ENCODE measurements around the gene SRM. TPM values are rescaled to one million over a fixed set of nuclear protein-coding genes. Genes with fewer than 3 reads are reported as not detected.
"Not testable (repeated sequence)": the region's sequence is repeated elsewhere in the genome, so short reads cannot be mapped to it uniquely, and the experiment has no call there.

The SRM gene
- total RNA-seq, 1 experiment from 2014 or later = 150 TPM

DNA sequence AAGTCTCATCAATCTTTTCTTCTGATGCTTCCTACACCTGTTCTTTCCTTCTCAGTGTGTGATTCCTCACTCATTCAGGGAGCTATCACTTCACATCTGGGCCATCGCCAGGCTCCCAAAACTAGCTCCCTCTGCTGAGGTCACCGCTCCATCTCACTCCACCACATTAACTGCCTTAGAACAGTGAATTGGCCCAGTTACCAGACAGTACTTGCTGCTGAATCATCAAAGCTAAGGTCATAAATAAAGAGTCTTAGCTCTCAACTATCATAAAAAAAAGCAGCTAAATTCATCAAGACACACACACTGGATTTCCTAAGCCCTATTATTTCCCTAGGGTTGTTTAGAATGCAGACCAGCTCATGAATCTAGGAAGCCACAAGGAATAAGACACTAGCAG is 18.8 kb upstream of the SRM start (continued):
- TF ChIP-seq FOSL1 (IDR thresholded peaks at IDR 0.05; ENCODE audit: low read depth) = no peak
- TF ChIP-seq JUND (IDR thresholded peaks at IDR 0.05) = no peak
- TF ChIP-seq ZFX (IDR thresholded peaks at IDR 0.05) = no peak

DNA sequence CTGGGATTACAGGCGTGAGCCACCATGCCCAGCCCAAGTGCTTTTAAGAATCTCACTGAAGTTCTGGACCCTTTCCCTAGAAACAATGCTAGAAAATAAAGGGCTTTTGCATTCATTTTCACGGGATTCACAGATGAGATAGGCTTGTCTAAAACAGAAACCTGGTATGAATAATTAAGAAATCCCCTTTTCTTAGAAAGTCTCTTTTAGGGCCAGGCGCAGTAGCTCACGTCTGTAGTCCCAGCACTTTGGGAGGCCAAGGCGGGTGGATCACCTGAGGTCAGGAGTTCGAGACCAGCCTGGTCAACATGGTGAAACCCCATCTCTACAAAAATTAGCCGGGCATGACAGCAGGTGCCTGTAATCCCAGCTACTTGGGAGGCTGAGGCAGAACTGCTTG is 13.6 kb upstream of the SRM start:
- H3K4me2 ChIP-seq (ENCODE audit: low read length); H3K27ac ChIP-seq (ENCODE audit: low read depth, low read length); H2AFZ ChIP-seq (ENCODE audit: low read depth, low read length, poor library complexity, severe bottlenecking); H3K4me3 ChIP-seq (replicated peaks in 1 of 2; ENCODE audit: low read depth in 1 of 2, low read length in 2 of 2); H3K9ac ChIP-seq (ENCODE audit: low read length); H4K20me1 ChIP-seq (ENCODE audit: insufficient read depth); H3K27me3 ChIP-seq (ENCODE audit: insufficient read depth, low read length); ATAC-seq; DNase-seq (ENCODE audit: low read depth, low spot score); POLR2A ChIA-PET; CTCF ChIA-PET; H3K9me3 ChIP-seq (ENCODE audit: control insufficient read depth in 1 of 2, insufficient read depth in 1 of 2, low read depth in 1 of 2, low read length in 2 of 2); H3K4me1 ChIP-seq (ENCODE audit: control insufficient read depth in 1 of 2, insufficient read depth in 2 of 2, low read length in 2 of 2); RAD21 ChIA-PET (ENCODE audit: low non-redundant PET in 1 of 2, low total read pairs in 2 of 2, uncharacterized antibody in 2 of 2, unreplicated experiment in 2 of 2); H3K9me2 ChIP-seq (ENCODE audit: insufficient read depth); intact Hi-C loops (cut with micrococcal nuclease); BruUV-seq (replicated peaks); H3K79me2 ChIP-seq (ENCODE audit: insufficient read depth, low read length): not testable (repeated sequence)
- peaks cover 61 to 79% of the 10 kb centered on the region in 2 experiments for H3K36me3 ChIP-seq (ENCODE audit: control insufficient read depth in 1 of 2, insufficient read depth in 2 of 2, low read length in 2 of 2)

DNA sequence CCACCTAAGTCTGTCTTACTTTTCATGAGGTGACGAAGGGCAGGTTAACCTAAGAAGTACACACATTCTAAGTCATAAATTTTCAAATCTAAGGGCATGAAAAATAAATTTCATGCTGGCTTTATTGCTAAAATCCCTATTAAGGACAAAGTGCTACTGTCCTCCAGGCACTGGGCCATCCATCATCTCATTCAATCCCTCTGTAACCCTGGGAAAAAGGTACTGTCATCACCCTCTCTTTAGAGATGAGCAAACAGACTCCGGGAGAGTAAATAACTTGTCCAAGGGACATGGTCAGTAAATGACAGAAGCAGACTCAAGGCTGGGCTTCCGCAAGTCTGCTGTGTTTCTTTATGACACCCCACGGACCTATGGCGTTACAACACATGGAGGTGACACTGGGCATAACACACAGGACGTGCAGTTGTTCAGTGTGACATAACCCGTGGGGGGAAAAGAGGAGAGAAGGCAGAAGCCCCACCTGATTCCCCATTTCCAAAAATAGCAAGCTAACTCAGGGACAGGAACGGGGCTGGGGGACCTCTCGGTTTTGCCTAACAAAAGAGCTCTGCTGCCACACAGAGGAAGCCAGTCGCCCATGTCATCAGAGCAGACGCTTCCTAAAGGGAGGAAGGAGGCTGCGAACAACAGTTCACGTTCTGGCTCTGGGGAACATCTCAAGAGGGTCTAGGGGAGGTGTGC is 12.5 kb upstream of the SRM start:
- no peaks in the 10 kb centered on the region for H3K79me2 ChIP-seq (ENCODE audit: insufficient read depth, low read length)
- H3K4me2 ChIP-seq (ENCODE audit: low read length) = no peak overlapping the region
- H3K27me3 ChIP-seq (ENCODE audit: insufficient read depth, low read length) = no peaks in the 10 kb centered on the region
- H3K27ac ChIP-seq (ENCODE audit: low read depth, low read length) = no peak overlapping the region
- H3K4me3 ChIP-seq (replicated peaks in 1 of 2; ENCODE audit: low read depth in 1 of 2, low read length in 2 of 2) = no peak overlapping the region
- H2AFZ ChIP-seq (ENCODE audit: low read depth, low read length, poor library complexity, severe bottlenecking) = no peak overlapping the region
- ChIA-PET CTCF (no interaction called here), RAD21 (ENCODE audit: low non-redundant PET in 1 of 2, low total read pairs in 2 of 2, uncharacterized antibody in 2 of 2, unreplicated experiment in 2 of 2) (no interaction called here), POLR2A (interaction anchor here (1.4 kb wide), 1 partner anchor 27 kb away, joined by 3 read pairs; the partner anchor contains the start of gene EXOSC10)
- DNase-seq (ENCODE audit: low read depth, low spot score) (no peak), ATAC-seq (no peak)
- H3K4me1 ChIP-seq (ENCODE audit: control insufficient read depth in 1 of 2, insufficient read depth in 2 of 2, low read length in 2 of 2) = no peaks in the 10 kb centered on the region
- H3K9ac ChIP-seq (ENCODE audit: low read length) = no peak overlapping the region
- BruUV-seq (replicated peaks) = no TSS peak
- no peaks in the 10 kb centered on the region for H3K9me3 ChIP-seq (ENCODE audit: control insufficient read depth in 1 of 2, insufficient read depth in 1 of 2, low read depth in 1 of 2, low read length in 2 of 2)
- no peaks in the 10 kb centered on the region for H4K20me1 ChIP-seq (ENCODE audit: insufficient read depth)
- H3K36me3 ChIP-seq (ENCODE audit: control insufficient read depth in 1 of 2, insufficient read depth in 2 of 2, low read length in 2 of 2) = peaks cover 66 to 83% of the 10 kb centered on the region in 2 experiments
- no peaks in the 10 kb centered on the region for H3K9me2 ChIP-seq (ENCODE audit: insufficient read depth)
- intact Hi-C loops (cut with micrococcal nuclease) = no loop called here
- TF ChIP-seq FOSL1 (IDR thresholded peaks at IDR 0.05; ENCODE audit: low read depth) = no peak
- no peak for TF ChIP-seq ZNF274 (IDR thresholded peaks at IDR 0.05; ENCODE audit: low read depth, low read length)
- no peak for TF ChIP-seq CEBPB (IDR thresholded peaks at IDR 0.05; ENCODE audit: low read depth)
- no peak for TF ChIP-seq SIN3A (IDR thresholded peaks at IDR 0.05; ENCODE audit: low read depth)
- TF ChIP-seq MAX (IDR thresholded peaks at IDR 0.05) = no peak
- TF ChIP-seq CBX3 (IDR thresholded peaks at IDR 0.05; ENCODE audit: low read depth) = no peak
- no peak for TF ChIP-seq RAD21 (IDR thresholded peaks at IDR 0.05; ENCODE audit: low read depth)
- TF ChIP-seq TCF7L2 (IDR thresholded peaks at IDR 0.05; ENCODE audit: borderline replicate concordance, extremely low read depth, insufficient read depth, insufficient read length) = no peak
- TF ChIP-seq YY1 (IDR thresholded peaks at IDR 0.05; ENCODE audit: extremely low read depth, insufficient replicate concordance, low read depth, low read length) = no peak
- TF ChIP-seq EGR1 (IDR thresholded peaks at IDR 0.05; ENCODE audit: low read depth) = no peak
- TF ChIP-seq, protein P1, sequence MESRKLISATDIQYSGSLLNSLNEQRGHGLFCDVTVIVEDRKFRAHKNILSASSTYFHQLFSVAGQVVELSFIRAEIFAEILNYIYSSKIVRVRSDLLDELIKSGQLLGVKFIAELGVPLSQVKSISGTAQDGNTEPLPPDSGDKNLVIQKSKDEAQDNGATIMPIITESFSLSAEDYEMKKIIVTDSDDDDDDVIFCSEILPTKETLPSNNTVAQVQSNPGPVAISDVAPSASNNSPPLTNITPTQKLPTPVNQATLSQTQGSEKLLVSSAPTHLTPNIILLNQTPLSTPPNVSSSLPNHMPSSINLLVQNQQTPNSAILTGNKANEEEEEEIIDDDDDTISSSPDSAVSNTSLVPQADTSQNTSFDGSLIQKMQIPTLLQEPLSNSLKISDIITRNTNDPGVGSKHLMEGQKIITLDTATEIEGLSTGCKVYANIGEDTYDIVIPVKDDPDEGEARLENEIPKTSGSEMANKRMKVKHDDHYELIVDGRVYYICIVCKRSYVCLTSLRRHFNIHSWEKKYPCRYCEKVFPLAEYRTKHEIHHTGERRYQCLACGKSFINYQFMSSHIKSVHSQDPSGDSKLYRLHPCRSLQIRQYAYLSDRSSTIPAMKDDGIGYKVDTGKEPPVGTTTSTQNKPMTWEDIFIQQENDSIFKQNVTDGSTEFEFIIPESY (IDR thresholded peaks at IDR 0.05; ENCODE audit: extremely low read depth, insufficient replicate concordance, low read length) = no peak
- TF ChIP-seq POLR2A (IDR thresholded peaks at IDR 0.05; ENCODE audit: borderline replicate concordance, extremely low read depth, insufficient read depth, insufficient read length) = no peak

Data from HCT116 (cell line).